Effector memory CD8-positive, alpha-beta T cell (primary cell): ENCODE data around the gene LRRC47.
A peak's percentile ranks its signal among the peaks of the same experiment; 100 is the strongest.
"Not testable (repeated sequence)": the region's sequence is repeated elsewhere in the genome, so short reads cannot be mapped to it uniquely, and the experiment has no call there.

Experiments
- ATAC-seq: fragments of 150-1000 bp; cut with Tn5 transposase; replicated peaks from 2 replicates; pipeline ENCODE4 v1.10.0; 2021; ENCODE audit warnings: mild to moderate bottlenecking, moderate library complexity
- DNase-seq, 3 experiments: peaks; one replicate each; pipeline ENCODE4 v3.0.0; 2021
- H3K27ac Mint-ChIP-seq, 2 donors: one replicate each; pipeline ENCODE4 v1.8.0; 2022; ENCODE audit warnings: mild to moderate bottlenecking in 2 of 2, mixed read lengths in 2 of 2, moderate library complexity in 2 of 2
- H3K27me3 Mint-ChIP-seq, 2 donors: one replicate each; pipeline ENCODE4 v1.8.0; 2022; ENCODE audit warnings: mixed read lengths in 2 of 2
- H3K36me3 Mint-ChIP-seq: one replicate; pipeline ENCODE4 v1.8.0; 2022; ENCODE audit warnings: mild to moderate bottlenecking, moderate library complexity, mixed read lengths; ENCODE audit not compliant: insufficient read depth
- H3K4me1 Mint-ChIP-seq, 2 donors: one replicate each; pipeline ENCODE4 v1.8.0; 2022; ENCODE audit warnings: low read depth in 2 of 2, mixed read lengths in 2 of 2
- H3K4me3 Mint-ChIP-seq, 2 donors: one replicate each; pipeline ENCODE4 v1.8.0; 2022; ENCODE audit warnings: mild to moderate bottlenecking in 2 of 2, mixed read lengths in 2 of 2, moderate library complexity in 2 of 2
- H3K9me3 Mint-ChIP-seq, 2 donors: one replicate each; pipeline ENCODE4 v1.8.0; 2022; ENCODE audit warnings: mixed read lengths in 2 of 2

Gene LRRC47

GRCh38 chr1:3821908-3822307, 25.6 kb upstream of the LRRC47 start:
- Mint-ChIP-seq H3K27ac (peak overlapping the region in 1 of 2 donors; percentile 69), H3K27me3 (no peaks in the 10 kb centered on the region), H3K9me3 (no peaks in the 10 kb centered on the region), H3K36me3 (peaks cover 13% of the 10 kb centered on the region), H3K4me1 (peaks cover 0 to 1% of the 10 kb centered on the region in 2 donors), H3K4me3 (no peak overlapping the region)
- no peak for DNase-seq
- ATAC-seq, result no peak

- no peak overlapping the region for H3K4me3 Mint-ChIP-seq
- H3K9me3 Mint-ChIP-seq, result no peaks in the 10 kb centered on the region
- H3K36me3 Mint-ChIP-seq, result peaks cover 13% of the 10 kb centered on the region
- no peaks in the 10 kb centered on the region for H3K27me3 Mint-ChIP-seq
- no peak for ATAC-seq
- H3K27ac Mint-ChIP-seq, result peak overlapping the region in 1 of 2 donors; percentile 69
- H3K4me1 Mint-ChIP-seq, result peaks cover 0 to 1% of the 10 kb centered on the region in 2 donors
- DNase-seq, result no peak
Observed at GRCh38 chr1:3821447-3821846, 25.1 kb upstream of the LRRC47 start.

- H3K36me3 Mint-ChIP-seq, result peaks cover 13% of the 10 kb centered on the region
- DNase-seq (no peak), ATAC-seq (no peak)
- H3K9me3 Mint-ChIP-seq, result no peaks in the 10 kb centered on the region
- H3K4me3 Mint-ChIP-seq, result no peak overlapping the region
- peak overlapping the region in 1 of 2 donors; percentile 69 for H3K27ac Mint-ChIP-seq
- H3K4me1 Mint-ChIP-seq, result peaks cover 0 to 1% of the 10 kb centered on the region in 2 donors
- no peaks in the 10 kb centered on the region for H3K27me3 Mint-ChIP-seq
Observed at GRCh38 chr1:3821004-3821403, 24.7 kb upstream of the LRRC47 start.

GRCh38 chr1:3820316-3820715, 24.0 kb upstream of the LRRC47 start:
- Mint-ChIP-seq H3K36me3 (peaks cover 13% of the 10 kb centered on the region), H3K4me3 (no peak overlapping the region), H3K9me3 (no peaks in the 10 kb centered on the region), H3K4me1 (peaks cover 0 to 1% of the 10 kb centered on the region in 2 donors), H3K27ac (peak overlapping the region; percentile 24 to 69), H3K27me3 (no peaks in the 10 kb centered on the region)
- ATAC-seq, result no peak
- no peak for DNase-seq

GRCh38 chr1:3819771-3820200, 23.5 kb upstream of the LRRC47 start:
- ATAC-seq, result no peak
- Mint-ChIP-seq H3K4me1 (peaks cover 0 to 1% of the 10 kb centered on the region in 2 donors), H3K27ac (peak overlapping the region; percentile 5 to 44), H3K4me3 (no peak overlapping the region), H3K27me3 (no peaks in the 10 kb centered on the region), H3K36me3 (peaks cover 14% of the 10 kb centered on the region), H3K9me3 (no peaks in the 10 kb centered on the region)
- DNase-seq, result no peak

GRCh38 chr1:3817821-3818597, 21.7 kb upstream of the LRRC47 start:
- no peak overlapping the region for H3K4me3 Mint-ChIP-seq
- peaks cover 0 to 1% of the 10 kb centered on the region in 2 donors for H3K4me1 Mint-ChIP-seq
- peak overlapping the region in 1 of 2 donors; percentile 38 for H3K27ac Mint-ChIP-seq
- H3K36me3 Mint-ChIP-seq, result peaks cover 17% of the 10 kb centered on the region
- ATAC-seq (no peak), DNase-seq (no peak)
- no peaks in the 10 kb centered on the region for H3K27me3 Mint-ChIP-seq
- H3K9me3 Mint-ChIP-seq, result no peaks in the 10 kb centered on the region

- Mint-ChIP-seq H3K9me3 (no peaks in the 10 kb centered on the region), H3K4me1 (peaks cover 0 to under 1% of the 10 kb centered on the region in 2 donors), H3K36me3 (peaks cover 17% of the 10 kb centered on the region), H3K27ac (peak overlapping the region in 1 of 2 donors; percentile 38), H3K27me3 (no peaks in the 10 kb centered on the region), H3K4me3 (no peak overlapping the region)
- ATAC-seq (no peak), DNase-seq (no peak)
Observed at GRCh38 chr1:3817138-3817740, 20.9 kb upstream of the LRRC47 start.

GRCh38 chr1:3816331-3817137, 20.2 kb upstream of the LRRC47 start:
- no peak overlapping the region for H3K4me3 Mint-ChIP-seq
- ATAC-seq (no peak), DNase-seq (no peak)
- no peaks in the 10 kb centered on the region for H3K9me3 Mint-ChIP-seq
- no peaks in the 10 kb centered on the region for H3K27me3 Mint-ChIP-seq
- H3K4me1 Mint-ChIP-seq, result no peaks in the 10 kb centered on the region
- no peak overlapping the region for H3K27ac Mint-ChIP-seq
- H3K36me3 Mint-ChIP-seq, result peaks cover 17% of the 10 kb centered on the region

GRCh38 chr1:3814771-3815561, 18.7 kb upstream of the LRRC47 start:
- ATAC-seq, result no peak
- peak overlapping the region in 1 of 2 donors; percentile 29 for H3K27ac Mint-ChIP-seq

GRCh38 chr1:3814065-3814464, 17.8 kb upstream of the LRRC47 start:
- no peaks in the 10 kb centered on the region for H3K27me3 Mint-ChIP-seq
- H3K4me3 Mint-ChIP-seq, result no peak overlapping the region
- no peaks in the 10 kb centered on the region for H3K9me3 Mint-ChIP-seq
- H3K36me3 Mint-ChIP-seq, result peaks cover 8% of the 10 kb centered on the region
- ATAC-seq (no peak), DNase-seq (no peak)
- peak overlapping the region in 1 of 2 donors; percentile 29 for H3K27ac Mint-ChIP-seq
- peaks cover 4 to 6% of the 10 kb centered on the region in 2 donors for H3K4me1 Mint-ChIP-seq

More at GRCh38 chr1:3814771-3815561, 18.7 kb upstream of the LRRC47 start:
- Mint-ChIP-seq H3K4me3 (no peak overlapping the region), H3K27me3 (no peaks in the 10 kb centered on the region), H3K36me3 (peaks cover 8% of the 10 kb centered on the region), H3K9me3 (no peaks in the 10 kb centered on the region), H3K4me1 (peaks cover 3 to 5% of the 10 kb centered on the region in 2 donors)
- DNase-seq, result no peak

GRCh38 chr1:3811595-3811911, 15.3 kb upstream of the LRRC47 start:
- ATAC-seq (no peak), DNase-seq (no peak)
- peaks cover 4 to 6% of the 10 kb centered on the region in 2 donors for H3K4me1 Mint-ChIP-seq
- H3K36me3 Mint-ChIP-seq, result peaks cover 8% of the 10 kb centered on the region
- peaks cover 0 to 10% of the 10 kb centered on the region in 2 donors for H3K27me3 Mint-ChIP-seq
- H3K9me3 Mint-ChIP-seq, result no peaks in the 10 kb centered on the region
- peak overlapping the region; percentile 59 to 79 for H3K27ac Mint-ChIP-seq
- no peak overlapping the region for H3K4me3 Mint-ChIP-seq

GRCh38 chr1:3810149-3810761, 14.0 kb upstream of the LRRC47 start:
- peak; percentile 93 for ATAC-seq
- H3K9me3 Mint-ChIP-seq, H3K36me3 Mint-ChIP-seq, H3K4me1 Mint-ChIP-seq: not testable (repeated sequence)
- Mint-ChIP-seq H3K4me3 (peak overlapping the region; percentile 53 to 71), H3K27me3 (peaks cover 9 to 21% of the 10 kb centered on the region in 2 donors), H3K27ac (peak overlapping the region; percentile 92 to 98)
- peak in 2 of 3 experiments; percentile 29 to 36 for DNase-seq
